Body of pancreas (tissue), 4 donors: Measurements from ENCODE around the gene ADAT1.

ENCODE experiments used
- POLR2A ChIP-seq, 3 donors: fragments of 450-650 bp; IDR thresholded peaks; one replicate each; pipeline ENCODE4 v1.6.1; 2016; ENCODE audit warnings: antibody characterized with exemption in 3 of 3, mild to moderate bottlenecking in 2 of 3
- TF ChIP-seq, protein P1 (sequence below), 7 experiments: fragments of 450-650 bp in 4 of 7; fragments of 200-600 bp in 3 of 7; sonication (generic) in 3 of 7; IDR thresholded peaks; one replicate each; pipeline ENCODE4 v1.5.1; 2016 to 2019; ENCODE audit warnings: antibody characterized with exemption in 7 of 7

DNA sequence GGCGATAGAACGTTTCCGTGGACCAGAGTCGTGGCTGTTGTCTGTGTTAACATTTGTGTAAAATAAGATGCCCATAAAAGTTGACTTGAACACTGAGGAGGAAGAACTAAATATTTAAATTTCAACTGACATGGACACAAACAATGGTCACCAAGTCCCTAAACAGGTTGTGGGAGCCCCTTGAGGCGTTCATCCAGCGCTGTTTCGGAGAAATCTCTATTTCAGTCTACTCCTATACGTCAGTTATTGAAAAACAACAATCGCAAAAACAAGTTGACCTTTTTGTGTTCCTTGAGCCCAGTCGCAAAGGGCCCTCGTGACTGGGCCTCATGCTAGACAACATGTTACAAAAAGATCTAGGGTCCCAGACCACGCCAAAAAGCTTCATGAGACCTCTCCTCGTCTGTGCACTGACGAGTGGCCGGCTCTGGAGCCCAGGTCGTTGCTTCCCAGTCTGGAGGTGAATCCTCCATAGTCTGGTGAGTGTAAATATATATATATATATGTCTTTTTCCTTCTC lies 66.6 kb downstream of the ADAT1 start:
- TF ChIP-seq, protein P1, sequence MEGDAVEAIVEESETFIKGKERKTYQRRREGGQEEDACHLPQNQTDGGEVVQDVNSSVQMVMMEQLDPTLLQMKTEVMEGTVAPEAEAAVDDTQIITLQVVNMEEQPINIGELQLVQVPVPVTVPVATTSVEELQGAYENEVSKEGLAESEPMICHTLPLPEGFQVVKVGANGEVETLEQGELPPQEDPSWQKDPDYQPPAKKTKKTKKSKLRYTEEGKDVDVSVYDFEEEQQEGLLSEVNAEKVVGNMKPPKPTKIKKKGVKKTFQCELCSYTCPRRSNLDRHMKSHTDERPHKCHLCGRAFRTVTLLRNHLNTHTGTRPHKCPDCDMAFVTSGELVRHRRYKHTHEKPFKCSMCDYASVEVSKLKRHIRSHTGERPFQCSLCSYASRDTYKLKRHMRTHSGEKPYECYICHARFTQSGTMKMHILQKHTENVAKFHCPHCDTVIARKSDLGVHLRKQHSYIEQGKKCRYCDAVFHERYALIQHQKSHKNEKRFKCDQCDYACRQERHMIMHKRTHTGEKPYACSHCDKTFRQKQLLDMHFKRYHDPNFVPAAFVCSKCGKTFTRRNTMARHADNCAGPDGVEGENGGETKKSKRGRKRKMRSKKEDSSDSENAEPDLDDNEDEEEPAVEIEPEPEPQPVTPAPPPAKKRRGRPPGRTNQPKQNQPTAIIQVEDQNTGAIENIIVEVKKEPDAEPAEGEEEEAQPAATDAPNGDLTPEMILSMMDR (IDR thresholded peaks at IDR 0.05) = no peak
- no peak for TF ChIP-seq POLR2A (IDR thresholded peaks at IDR 0.05)
